K562 (cell line): ENCODE measurements around the gene OR2B2. TPM values are rescaled to one million over a fixed set of nuclear protein-coding genes. Genes with fewer than 3 reads are reported as not detected.

ENCODE experiments used
- CHD1 ChIP-seq: fragments of 200-600 bp; sonication (generic); IDR thresholded peaks from one replicate; pipeline ENCODE4 v1.6.1; 2012; ENCODE audit warnings: mild to moderate bottlenecking, moderate library complexity, low read length, inconsistent platforms
- ELF1 ChIP-seq: fragments of 200-800 bp; sonication (Bioruptor generic); IDR thresholded peaks from 2 replicates; pipeline ENCODE4 v1.6.1; 2016; ENCODE audit warnings: missing genetic modification characterization, missing compliant biosample characterization
- PCBP2 ChIP-seq: fragments of 200-400 bp; formaldehyde crosslinking; IDR thresholded peaks from 2 replicates; pipeline ENCODE4 v1.6.1; 2018; ENCODE audit warnings: low read length, low read depth, mild to moderate bottlenecking, moderate library complexity; ENCODE audit not compliant: poor library complexity, severe bottlenecking
- RBM22 ChIP-seq: fragments of 200-400 bp; formaldehyde crosslinking; IDR thresholded peaks from 2 replicates; pipeline ENCODE4 v1.6.1; 2018; ENCODE audit warnings: low read length, low read depth; ENCODE audit not compliant: poor library complexity, severe bottlenecking
- SIX5 ChIP-seq, 2 experiments: IDR thresholded peaks; 2 replicates each; pipeline ENCODE4 v1.6.1; 2011; ENCODE audit warnings: low read length in 2 of 2, borderline replicate concordance in 1 of 2, low read depth in 1 of 2, mild to moderate bottlenecking in 1 of 2, moderate library complexity in 1 of 2; ENCODE audit not compliant: insufficient read depth in 1 of 2
- ZNF444 ChIP-seq: fragments of 250-450 bp; sonication (Bioruptor Pico); IDR thresholded peaks from 2 replicates; pipeline ENCODE4 v1.4.0; 2020; ENCODE audit warnings: mild to moderate bottlenecking, moderate library complexity
- ZNF75A ChIP-seq: fragments of 450-650 bp; formaldehyde crosslinking; IDR thresholded peaks from 2 replicates; pipeline ENCODE4 v1.4.0; 2020; ENCODE audit warnings: mild to moderate bottlenecking
- ZSCAN29 ChIP-seq: fragments of 450-650 bp; IDR thresholded peaks from 2 replicates; pipeline ENCODE4 v1.6.1; 2017
- polyA plus RNA-seq, 8 experiments: library from polyadenylated mRNA; depleted of rRNA in 4 of 8; stranded (reverse) in 5 of 8; unstranded in 3 of 8; fragments of >200 nt; fragmentation: Nextera tagmentation in 2 of 8; fragmentation: Illumina TruSeq in 1 of 8; extraction: Ambion mirVana in 2 of 8; extraction: Trizol in 1 of 8; gene quantifications; 2 replicates each; pipeline versions ENCODE4 v1.2.1 to v1.2.3, GENCODE V29; 2011 to 2014; ENCODE audit warnings: inconsistent platforms in 1 of 8, missing spikeins in 1 of 8
- total RNA-seq, 7 experiments: library from RNA; depleted of rRNA in 6 of 7; stranded (reverse); fragments of >200 nt in 6 of 7; fragmentation: Illumina TruSeq in 2 of 7; extraction: Trizol in 2 of 7; gene quantifications; 2 replicates each; pipeline versions ENCODE4 v1.2.1 to v1.2.3, GENCODE V29; 2011 to 2021; ENCODE audit warnings: low replicate concordance in 1 of 7
- TF ChIP-seq, protein P1 (sequence below): sonication (generic); formaldehyde crosslinking; IDR thresholded peaks from 2 replicates; pipeline ENCODE4 v1.8.0; 2023; ENCODE audit warnings: missing genetic modification reagents, mild to moderate bottlenecking, borderline replicate concordance
- TF ChIP-seq, protein P2 (sequence below): fragments of 250-450 bp; sonication (Bioruptor Pico); IDR thresholded peaks from 2 replicates; pipeline ENCODE4 v1.8.0; 2022; ENCODE audit warnings: inconsistent platforms, mild to moderate bottlenecking, moderate library complexity, borderline replicate concordance
- TF ChIP-seq, protein P3 (sequence below), 2 experiments: fragments of 450-650 bp in 1 of 2; sonication (generic) in 1 of 2; formaldehyde crosslinking in 1 of 2; IDR thresholded peaks in 1 of 2; conservative IDR thresholded peaks in 1 of 2; 2 replicates each; pipeline versions ENCODE4 v1.6.1 to v1.8.1; 2016 to 2023; ENCODE audit warnings: mild to moderate bottlenecking in 2 of 2, moderate library complexity in 2 of 2, inconsistent platforms in 1 of 2, missing genetic modification reagents in 1 of 2
- TF ChIP-seq, protein P4 (sequence below), 3 experiments: fragments of 200-800 bp in 1 of 3; fragments of 250-450 bp in 1 of 3; fragments of 450-650 bp in 1 of 3; sonication (Bioruptor Pico) in 1 of 3; sonication (Bioruptor generic) in 1 of 3; formaldehyde crosslinking in 1 of 3; IDR thresholded peaks; 2 replicates each; pipeline versions ENCODE4 v1.6.1 to v1.8.0; 2016 to 2022; ENCODE audit warnings: mild to moderate bottlenecking in 2 of 3, missing genetic modification characterization in 2 of 3, missing compliant biosample characterization in 1 of 3, moderate library complexity in 1 of 3

The OR2B2 gene
- total and polyA plus RNA-seq, 9 of the 15 experiments (the other 6 are each of a cell fraction or from before 2014, with no cell fraction given), result 0.24 TPM; not detected in 8

- TF ChIP-seq, protein P1, sequence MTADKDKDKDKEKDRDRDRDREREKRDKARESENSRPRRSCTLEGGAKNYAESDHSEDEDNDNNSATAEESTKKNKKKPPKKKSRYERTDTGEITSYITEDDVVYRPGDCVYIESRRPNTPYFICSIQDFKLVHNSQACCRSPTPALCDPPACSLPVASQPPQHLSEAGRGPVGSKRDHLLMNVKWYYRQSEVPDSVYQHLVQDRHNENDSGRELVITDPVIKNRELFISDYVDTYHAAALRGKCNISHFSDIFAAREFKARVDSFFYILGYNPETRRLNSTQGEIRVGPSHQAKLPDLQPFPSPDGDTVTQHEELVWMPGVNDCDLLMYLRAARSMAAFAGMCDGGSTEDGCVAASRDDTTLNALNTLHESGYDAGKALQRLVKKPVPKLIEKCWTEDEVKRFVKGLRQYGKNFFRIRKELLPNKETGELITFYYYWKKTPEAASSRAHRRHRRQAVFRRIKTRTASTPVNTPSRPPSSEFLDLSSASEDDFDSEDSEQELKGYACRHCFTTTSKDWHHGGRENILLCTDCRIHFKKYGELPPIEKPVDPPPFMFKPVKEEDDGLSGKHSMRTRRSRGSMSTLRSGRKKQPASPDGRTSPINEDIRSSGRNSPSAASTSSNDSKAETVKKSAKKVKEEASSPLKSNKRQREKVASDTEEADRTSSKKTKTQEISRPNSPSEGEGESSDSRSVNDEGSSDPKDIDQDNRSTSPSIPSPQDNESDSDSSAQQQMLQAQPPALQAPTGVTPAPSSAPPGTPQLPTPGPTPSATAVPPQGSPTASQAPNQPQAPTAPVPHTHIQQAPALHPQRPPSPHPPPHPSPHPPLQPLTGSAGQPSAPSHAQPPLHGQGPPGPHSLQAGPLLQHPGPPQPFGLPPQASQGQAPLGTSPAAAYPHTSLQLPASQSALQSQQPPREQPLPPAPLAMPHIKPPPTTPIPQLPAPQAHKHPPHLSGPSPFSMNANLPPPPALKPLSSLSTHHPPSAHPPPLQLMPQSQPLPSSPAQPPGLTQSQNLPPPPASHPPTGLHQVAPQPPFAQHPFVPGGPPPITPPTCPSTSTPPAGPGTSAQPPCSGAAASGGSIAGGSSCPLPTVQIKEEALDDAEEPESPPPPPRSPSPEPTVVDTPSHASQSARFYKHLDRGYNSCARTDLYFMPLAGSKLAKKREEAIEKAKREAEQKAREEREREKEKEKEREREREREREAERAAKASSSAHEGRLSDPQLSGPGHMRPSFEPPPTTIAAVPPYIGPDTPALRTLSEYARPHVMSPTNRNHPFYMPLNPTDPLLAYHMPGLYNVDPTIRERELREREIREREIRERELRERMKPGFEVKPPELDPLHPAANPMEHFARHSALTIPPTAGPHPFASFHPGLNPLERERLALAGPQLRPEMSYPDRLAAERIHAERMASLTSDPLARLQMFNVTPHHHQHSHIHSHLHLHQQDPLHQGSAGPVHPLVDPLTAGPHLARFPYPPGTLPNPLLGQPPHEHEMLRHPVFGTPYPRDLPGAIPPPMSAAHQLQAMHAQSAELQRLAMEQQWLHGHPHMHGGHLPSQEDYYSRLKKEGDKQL, result no peak
- TF ChIP-seq ZNF75A, result 0 out of 2 replicates have a peak, but pooled peaks have one; percentile 52
- TF ChIP-seq, protein P2, sequence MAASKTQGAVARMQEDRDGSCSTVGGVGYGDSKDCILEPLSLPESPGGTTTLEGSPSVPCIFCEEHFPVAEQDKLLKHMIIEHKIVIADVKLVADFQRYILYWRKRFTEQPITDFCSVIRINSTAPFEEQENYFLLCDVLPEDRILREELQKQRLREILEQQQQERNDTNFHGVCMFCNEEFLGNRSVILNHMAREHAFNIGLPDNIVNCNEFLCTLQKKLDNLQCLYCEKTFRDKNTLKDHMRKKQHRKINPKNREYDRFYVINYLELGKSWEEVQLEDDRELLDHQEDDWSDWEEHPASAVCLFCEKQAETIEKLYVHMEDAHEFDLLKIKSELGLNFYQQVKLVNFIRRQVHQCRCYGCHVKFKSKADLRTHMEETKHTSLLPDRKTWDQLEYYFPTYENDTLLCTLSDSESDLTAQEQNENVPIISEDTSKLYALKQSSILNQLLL (CRISPR knock-in tag), result no peak
- TF ChIP-seq CHD1, result peak; percentile 49
- TF ChIP-seq PCBP2, result no peak
- TF ChIP-seq ELF1 (tag), result 0 out of 2 replicates have a peak, but pooled peaks have one; percentile 37
- TF ChIP-seq, protein P3, sequence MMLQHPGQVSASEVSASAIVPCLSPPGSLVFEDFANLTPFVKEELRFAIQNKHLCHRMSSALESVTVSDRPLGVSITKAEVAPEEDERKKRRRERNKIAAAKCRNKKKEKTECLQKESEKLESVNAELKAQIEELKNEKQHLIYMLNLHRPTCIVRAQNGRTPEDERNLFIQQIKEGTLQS (IDR thresholded peaks at IDR 0.05), result peak; percentile 58
- TF ChIP-seq, protein P3 (CRISPR knock-in tag; conservative IDR thresholded peaks at IDR 0.05), result peak; percentile 86
- TF ChIP-seq ZSCAN29, result peak; percentile 77
- no peak for TF ChIP-seq SIX5 (IDR thresholded peaks at IDR 0.05; ENCODE audit: borderline replicate concordance in 1 of 2, insufficient read depth in 1 of 2, low read depth in 1 of 2, low read length in 2 of 2)
- peak; percentile 87 for TF ChIP-seq RBM22
- TF ChIP-seq, protein P4, sequence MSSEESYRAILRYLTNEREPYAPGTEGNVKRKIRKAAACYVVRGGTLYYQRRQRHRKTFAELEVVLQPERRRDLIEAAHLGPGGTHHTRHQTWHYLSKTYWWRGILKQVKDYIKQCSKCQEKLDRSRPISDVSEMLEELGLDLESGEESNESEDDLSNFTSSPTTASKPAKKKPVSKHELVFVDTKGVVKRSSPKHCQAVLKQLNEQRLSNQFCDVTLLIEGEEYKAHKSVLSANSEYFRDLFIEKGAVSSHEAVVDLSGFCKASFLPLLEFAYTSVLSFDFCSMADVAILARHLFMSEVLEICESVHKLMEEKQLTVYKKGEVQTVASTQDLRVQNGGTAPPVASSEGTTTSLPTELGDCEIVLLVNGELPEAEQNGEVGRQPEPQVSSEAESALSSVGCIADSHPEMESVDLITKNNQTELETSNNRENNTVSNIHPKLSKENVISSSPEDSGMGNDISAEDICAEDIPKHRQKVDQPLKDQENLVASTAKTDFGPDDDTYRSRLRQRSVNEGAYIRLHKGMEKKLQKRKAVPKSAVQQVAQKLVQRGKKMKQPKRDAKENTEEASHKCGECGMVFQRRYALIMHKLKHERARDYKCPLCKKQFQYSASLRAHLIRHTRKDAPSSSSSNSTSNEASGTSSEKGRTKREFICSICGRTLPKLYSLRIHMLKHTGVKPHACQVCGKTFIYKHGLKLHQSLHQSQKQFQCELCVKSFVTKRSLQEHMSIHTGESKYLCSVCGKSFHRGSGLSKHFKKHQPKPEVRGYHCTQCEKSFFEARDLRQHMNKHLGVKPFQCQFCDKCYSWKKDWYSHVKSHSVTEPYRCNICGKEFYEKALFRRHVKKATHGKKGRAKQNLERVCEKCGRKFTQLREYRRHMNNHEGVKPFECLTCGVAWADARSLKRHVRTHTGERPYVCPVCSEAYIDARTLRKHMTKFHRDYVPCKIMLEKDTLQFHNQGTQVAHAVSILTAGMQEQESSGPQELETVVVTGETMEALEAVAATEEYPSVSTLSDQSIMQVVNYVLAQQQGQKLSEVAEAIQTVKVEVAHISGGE (CRISPR knock-in tag; IDR thresholded peaks at IDR 0.05), result peak in 1 of 3 experiments; percentile 65; a peak in 1 of 6 replicates
- peak; percentile 80 for TF ChIP-seq ZNF444 (CRISPR knock-in tag)
These were observed 9.6 kb downstream of the OR2B2 start (continued) for GRCh38 chr6:27902335-27903314.
